Body of pancreas (tissue), 4 donors: ENCODE data around the gene CSH2. TPM values are rescaled to one million over a fixed set of nuclear protein-coding genes. Genes with fewer than 3 reads are reported as not detected.

Experiments used
- ATAC-seq: fragments of 150-250 bp; one replicate; pipeline ENCODE4 v1.9.1; 2016
- DNase-seq, 4 donors: peaks; one replicate each; pipeline ENCODE4 v3.0.0-alpha.2; 2019
- H3K27ac ChIP-seq, 4 donors: fragments of 200-600 bp; sonication (generic); 1 replicate in 3 of 4; 2 replicates in 1 of 4; pipeline versions ENCODE4 v1.5.1 to v1.6.1; 2016 to 2019; ENCODE audit warnings: mild to moderate bottlenecking in 1 of 4, mixed read lengths in 1 of 4, moderate library complexity in 1 of 4
- H3K27me3 ChIP-seq, 2 donors: fragments of 200-600 bp; sonication (generic); one replicate each; pipeline ENCODE4 v1.6.0; 2016; ENCODE audit warnings: mild to moderate bottlenecking in 1 of 2
- H3K36me3 ChIP-seq, 2 donors: fragments of 200-600 bp; sonication (generic); replicated peaks in 1 of 2; 2 replicates each; pipeline ENCODE4 v1.5.1; 2016; ENCODE audit warnings: low read depth in 2 of 2; ENCODE audit not compliant: insufficient read depth in 1 of 2
- H3K4me1 ChIP-seq: fragments of 200-600 bp; sonication (generic); one replicate; pipeline ENCODE4 v1.6.0; 2016
- H3K4me3 ChIP-seq, 2 donors: fragments of 200-600 bp; sonication (generic); 1 replicate in 1 of 2; 2 replicates in 1 of 2; pipeline ENCODE4 v1.5.1; 2016 to 2019
- H3K9me3 ChIP-seq, 3 donors: fragments of 200-600 bp; sonication (generic); 1 replicate in 2 of 3; 2 replicates in 1 of 3; pipeline ENCODE4 v1.5.1; 2016
- CTCF ChIP-seq, 7 experiments: fragments of 450-650 bp in 4 of 7; fragments of 200-600 bp in 3 of 7; sonication (generic) in 3 of 7; IDR thresholded peaks; one replicate each; pipeline ENCODE4 v1.5.1; 2016 to 2019; ENCODE audit warnings: antibody characterized with exemption in 7 of 7
- POLR2A ChIP-seq, 3 donors: fragments of 450-650 bp; IDR thresholded peaks; one replicate each; pipeline ENCODE4 v1.6.1; 2016; ENCODE audit warnings: antibody characterized with exemption in 3 of 3, mild to moderate bottlenecking in 2 of 3
- WGBS, 2 donors: methylation state at CpG; one replicate each; pipeline ENCODE4 v1.1.5; 2017; 5-methylcytosine and 5-hydroxymethylcytosine counted together
- intact Hi-C: fragments of 100-400 bp; cut with DNase I; formaldehyde crosslinking; loops from one replicate; pipeline ENCODE4 v1.15.1; 2023
- small RNA-seq: library from RNA; depleted of rRNA; stranded (forward); fragments of <200 nt; gene quantifications from one replicate; pipeline ENCODE3, GENCODE V24; 2016
- total RNA-seq, 2 donors: library from RNA; depleted of rRNA; stranded (reverse); fragments of >200 nt; gene quantifications; one replicate each; pipeline ENCODE4 v1.1.0, GENCODE V29; 2016

The CSH2 gene
- total RNA-seq, 2 donors from 2014 or later: not detected

GRCh38 chr17:63824362-63824761, 49.1 kb downstream of the CSH2 start:
- WGBS, 2 donors: 95 to 96% methylated on average over 9 of the region's 9 CpGs
- Histone ChIP-seq H3K27me3 (no peaks in the 10 kb centered on the region), H3K27ac (no peak overlapping the region), H3K36me3 (peaks cover 9 to 24% of the 10 kb centered on the region in 2 donors), H3K4me1 (peaks cover 40% of the 10 kb centered on the region), H3K4me3 (no peak overlapping the region), H3K9me3 (no peaks in the 10 kb centered on the region)
- ATAC-seq (no peak), DNase-seq (no peak)
- intact Hi-C loops: no loop called here
- TF ChIP-seq POLR2A (IDR thresholded peaks at IDR 0.05) (no peak), CTCF (IDR thresholded peaks at IDR 0.05) (no peak)

- DNase-seq (no peak), ATAC-seq (no peak)
- WGBS, 2 donors: 89 to 95% methylated on average over 13 of the region's 13 CpGs
- Histone ChIP-seq H3K4me1 (peaks cover 36% of the 10 kb centered on the region), H3K4me3 (no peak overlapping the region), H3K36me3 (peaks cover 9 to 26% of the 10 kb centered on the region in 2 donors), H3K9me3 (no peaks in the 10 kb centered on the region), H3K27ac (no peak overlapping the region), H3K27me3 (no peaks in the 10 kb centered on the region)
- intact Hi-C loops: no loop called here
- TF ChIP-seq CTCF (IDR thresholded peaks at IDR 0.05) (no peak), POLR2A (IDR thresholded peaks at IDR 0.05) (no peak)
Measured at GRCh38 chr17:63823659-63824331, 49.7 kb downstream of the CSH2 start.

- DNase-seq: no peak
- intact Hi-C loops: no loop called here
- ATAC-seq: no peak
- Histone ChIP-seq H3K27ac (no peak overlapping the region), H3K27me3 (no peaks in the 10 kb centered on the region), H3K36me3 (peaks cover 9 to 38% of the 10 kb centered on the region in 2 donors), H3K4me1 (peaks cover 31% of the 10 kb centered on the region), H3K4me3 (no peak overlapping the region), H3K9me3 (no peaks in the 10 kb centered on the region)
- TF ChIP-seq POLR2A (IDR thresholded peaks at IDR 0.05): no peak
- no peak for TF ChIP-seq CTCF (IDR thresholded peaks at IDR 0.05)
Measured at GRCh38 chr17:63822537-63822936, 50.9 kb downstream of the CSH2 start.

Small RNAs within 50 kb of the gene (small RNA-seq; reads per million reads assigned to genes)
- not detected for gene AC040958.1
- not detected for gene AC127029.1
- gene GH1: not detected

Other genes with a start within 250 kb of the CSH2 start
- gene LIMD2, start 173.6 kb downstream of the CSH2 start, total RNA-seq: 1 to 10 TPM; 4.9 to 9.6 TPM
- gene STRADA, start 131.9 kb downstream of the CSH2 start, total RNA-seq: 10 to 100 TPM; 25.4 to 26.7 TPM
- gene CCDC47, start 100.1 kb downstream of the CSH2 start, total RNA-seq: 10 to 100 TPM; 42.2 to 56.8 TPM
- gene DDX42, start 99.5 kb downstream of the CSH2 start, total RNA-seq: 100 to 1,000 TPM; 114 to 116 TPM
- gene PSMC5, start 46.2 kb downstream of the CSH2 start, total RNA-seq: 10 to 100 TPM; 55.0 to 59.4 TPM
- gene FTSJ3, start 46.0 kb downstream of the CSH2 start, total RNA-seq: 10 to 100 TPM; 22.7 to 30.9 TPM
- gene SMARCD2, start 31.0 kb downstream of the CSH2 start, total RNA-seq: 10 to 100 TPM; 75.8 to 87.9 TPM
- not detected for gene GH2, start 8.3 kb upstream of the CSH2 start, total RNA-seq
- not detected for gene CSH1, start 22.9 kb upstream of the CSH2 start, total RNA-seq
- gene CSHL1, start 37.6 kb upstream of the CSH2 start, total RNA-seq: not detected
- gene GH1, start 45.2 kb upstream of the CSH2 start, total RNA-seq: not detected
- not detected for gene CD79B, start 58.7 kb upstream of the CSH2 start, total RNA-seq
- gene SCN4A, start 99.2 kb upstream of the CSH2 start, total RNA-seq: 1 to 10 TPM in 1 of 2 donors, under 1 TPM in 1; 0.26 to 1.3 TPM
- gene PRR29, start 124.7 kb upstream of the CSH2 start, total RNA-seq: 1 to 10 TPM in 1 of 2 donors, under 1 TPM in 1; 0.52 to 1.6 TPM
- gene ICAM2, start 147.0 kb upstream of the CSH2 start, total RNA-seq: 10 to 100 TPM; 16.2 to 16.3 TPM